K562 (cell line): ENCODE measurements around the gene TRAF1. TPM values are rescaled to one million over a fixed set of nuclear protein-coding genes. Genes with fewer than 3 reads are reported as not detected.

Experiments used
- ATAC-seq: fragments of 200-7000 bp; cut with Tn5 transposase; 3 replicates; pipeline ENCODE4 v1.9.1; 2020; ENCODE audit warnings: moderate library complexity
- BruUV-seq: library from RNA; stranded (reverse); fragments of 400-500 nt; replicated peaks from 2 replicates; lab custom pipeline; 2021; lab: Mats Ljungman, UMichigan
- CTCF ChIA-PET: fragments of 300-600 bp; formaldehyde crosslinking; extraction: SDS; loops from one replicate; lab custom pipeline; 2021; ENCODE audit warnings: low intra/inter-chr PET ratio; lab: Yijun Ruan, JAX
- POLR2A ChIA-PET: fragments of 300-600, 350-650 bp; sonication (Branson Sonifier 250); formaldehyde crosslinking; extraction: SDS; loops from one replicate; lab custom pipeline; 2021; ENCODE audit warnings: antibody characterized with exemption, inconsistent platforms; lab: Yijun Ruan, JAX
- DNase-seq, 4 experiments: peaks; one replicate each; pipeline versions ENCODE4 v3.0.0 to v3.0.0-alpha.2; 2011 to 2018; ENCODE audit warnings: low spot score in 3 of 4, mixed read lengths in 3 of 4; ENCODE audit errors: extremely low read depth in 1 of 4
- FAIRE-seq: peaks from 2 replicates; lab custom pipeline; 2011; peaks lifted over from hg19 to GRCh38; lab: Jason Lieb, UNC
- H2AFZ ChIP-seq: 2 replicates; pipeline ENCODE4 v1.6.0; 2011; ENCODE audit warnings: low read depth, low read length, control low read depth, inconsistent platforms
- H3K27ac ChIP-seq: fragments of 200-600 bp; 3 replicates; pipeline ENCODE4 v1.8.0; 2011; ENCODE audit warnings: low read depth, mild to moderate bottlenecking, control low read depth, inconsistent platforms, low read length, moderate library complexity, mixed read lengths; ENCODE audit errors: extremely low read depth
- H3K27me3 ChIP-seq, 2 experiments: fragments of 300-600 bp in 1 of 2; 2 replicates in 1 of 2; 3 replicates in 1 of 2; pipeline versions ENCODE4 v1.6.0 to v1.8.0; 2011; ENCODE audit warnings: inconsistent platforms in 2 of 2, low read length in 2 of 2, mild to moderate bottlenecking in 1 of 2, mixed read lengths in 1 of 2, moderate library complexity in 1 of 2; ENCODE audit not compliant: control insufficient read depth in 2 of 2, insufficient read depth in 2 of 2
- H3K36me3 ChIP-seq: fragments of 300-600 bp; 3 replicates; pipeline ENCODE4 v1.8.0; 2011; ENCODE audit warnings: mild to moderate bottlenecking, low read length, inconsistent platforms; ENCODE audit not compliant: control insufficient read depth, insufficient read depth
- H3K4me1 ChIP-seq, 2 experiments: fragments of 200-600 bp in 1 of 2; replicated peaks in 1 of 2; 2 replicates in 1 of 2; 3 replicates in 1 of 2; pipeline versions ENCODE4 v1.5.1 to v1.8.0; 2011; ENCODE audit warnings: inconsistent platforms in 2 of 2, low read length in 2 of 2, mild to moderate bottlenecking in 1 of 2, mixed read lengths in 1 of 2, moderate library complexity in 1 of 2; ENCODE audit not compliant: control insufficient read depth in 2 of 2, insufficient read depth in 2 of 2
- H3K4me2 ChIP-seq: 2 replicates; pipeline ENCODE4 v1.6.1; 2011; ENCODE audit warnings: low read length, control low read depth, inconsistent platforms, mixed read lengths; ENCODE audit not compliant: insufficient read depth
- H3K4me3 ChIP-seq: fragments of 200-600 bp; sonication (generic), shearing (Covaris generic); 2 replicates; pipeline ENCODE4 v1.5.1; 2016; ENCODE audit warnings: control low read depth, inconsistent platforms
- H3K79me2 ChIP-seq: fragments of 200-600 bp; 3 replicates; pipeline ENCODE4 v1.8.0; 2011; ENCODE audit warnings: low read length, inconsistent platforms; ENCODE audit not compliant: control insufficient read depth, insufficient read depth
- H3K9ac ChIP-seq, 2 experiments: 2 replicates each; pipeline versions ENCODE4 v1.6.0 to v1.6.1; 2011; ENCODE audit warnings: low read depth in 2 of 2, low read length in 2 of 2, control low read depth in 1 of 2, inconsistent platforms in 1 of 2, mild to moderate bottlenecking in 1 of 2, mixed read lengths in 1 of 2; ENCODE audit not compliant: insufficient read depth in 1 of 2
- H3K9me1 ChIP-seq: one replicate; pipeline ENCODE4 v1.6.0; 2011; ENCODE audit warnings: inconsistent platforms, mild to moderate bottlenecking, low read length, moderate library complexity; ENCODE audit not compliant: control insufficient read depth, insufficient read depth
- H3K9me3 ChIP-seq: replicated peaks from 2 replicates; pipeline ENCODE4 v1.5.1; 2011; ENCODE audit warnings: low read depth, low read length, inconsistent platforms; ENCODE audit not compliant: control insufficient read depth, insufficient read depth
- H4K20me1 ChIP-seq: replicated peaks from 2 replicates; pipeline ENCODE4 v1.6.1; 2011; ENCODE audit warnings: low read length, inconsistent platforms, mixed read lengths; ENCODE audit not compliant: control insufficient read depth, insufficient read depth
- ATF3 ChIP-seq, 2 experiments: fragments of 450-650 bp in 1 of 2; sonication (generic) in 1 of 2; formaldehyde crosslinking in 1 of 2; IDR thresholded peaks in 1 of 2; conservative IDR thresholded peaks in 1 of 2; 2 replicates each; pipeline versions ENCODE4 v1.6.1 to v1.8.1; 2016 to 2023; ENCODE audit warnings: mild to moderate bottlenecking in 2 of 2, moderate library complexity in 2 of 2, inconsistent platforms in 1 of 2, missing genetic modification reagents in 1 of 2
- KDM5B ChIP-seq: fragments of 200-600 bp; sonication (generic); IDR thresholded peaks from 2 replicates; pipeline ENCODE4 v1.6.1; 2012; ENCODE audit warnings: low read depth, mild to moderate bottlenecking, moderate library complexity, low read length, control low read depth, inconsistent platforms; ENCODE audit not compliant: insufficient replicate concordance
- RCOR1 ChIP-seq, 2 experiments: IDR thresholded peaks; 2 replicates each; pipeline ENCODE4 v1.6.1; 2012; ENCODE audit warnings: low read depth in 2 of 2, low read length in 2 of 2, borderline replicate concordance in 1 of 2, improper control_type of control experiment in 1 of 2
- WHSC1 ChIP-seq: IDR thresholded peaks from one replicate; pipeline ENCODE4 v1.6.1; 2012; ENCODE audit warnings: low read length, control low read depth, inconsistent platforms
- WGBS: fragments of 100-300 bp; shearing (Covaris generic); methylation state at CpG from one replicate; pipeline ENCODE4 v1.1.6; 2016; ENCODE audit warnings: low coverage, mixed read lengths; ENCODE audit not compliant: insufficient coverage; ENCODE audit errors: missing lambda C conversion rate; 5-methylcytosine and 5-hydroxymethylcytosine counted together
- in situ Hi-C: fragments of 300-500 bp; cut with MboI; formaldehyde crosslinking; loops from 4 replicates; pipeline ENCODE4 v1.15.0; 2018; ENCODE audit warnings: inconsistent platforms, mixed read lengths
- intact Hi-C: fragments of 100-400 bp; cut with micrococcal nuclease; formaldehyde crosslinking; loops from 2 replicates; pipeline ENCODE4 v1.14.2; 2022
- polyA plus RNA-seq, 8 experiments: library from polyadenylated mRNA; depleted of rRNA in 4 of 8; stranded (reverse) in 5 of 8; unstranded in 3 of 8; fragments of >200 nt; fragmentation: Nextera tagmentation in 2 of 8; fragmentation: Illumina TruSeq in 1 of 8; extraction: Ambion mirVana in 2 of 8; extraction: Trizol in 1 of 8; gene quantifications; 2 replicates each; pipeline versions ENCODE4 v1.2.1 to v1.2.3, GENCODE V29; 2011 to 2014; ENCODE audit warnings: inconsistent platforms in 1 of 8, missing spikeins in 1 of 8
- total RNA-seq, 7 experiments: library from RNA; depleted of rRNA in 6 of 7; stranded (reverse); fragments of >200 nt in 6 of 7; fragmentation: Illumina TruSeq in 2 of 7; extraction: Trizol in 2 of 7; gene quantifications; 2 replicates each; pipeline versions ENCODE4 v1.2.1 to v1.2.3, GENCODE V29; 2011 to 2021; ENCODE audit warnings: low replicate concordance in 1 of 7

Gene TRAF1
- total and polyA plus RNA-seq, 9 of the 15 experiments (the other 6 are each of a cell fraction or from before 2014, with no cell fraction given), result 0.01 to 1.1 (median 0.04) TPM; not detected in 2

DNA sequence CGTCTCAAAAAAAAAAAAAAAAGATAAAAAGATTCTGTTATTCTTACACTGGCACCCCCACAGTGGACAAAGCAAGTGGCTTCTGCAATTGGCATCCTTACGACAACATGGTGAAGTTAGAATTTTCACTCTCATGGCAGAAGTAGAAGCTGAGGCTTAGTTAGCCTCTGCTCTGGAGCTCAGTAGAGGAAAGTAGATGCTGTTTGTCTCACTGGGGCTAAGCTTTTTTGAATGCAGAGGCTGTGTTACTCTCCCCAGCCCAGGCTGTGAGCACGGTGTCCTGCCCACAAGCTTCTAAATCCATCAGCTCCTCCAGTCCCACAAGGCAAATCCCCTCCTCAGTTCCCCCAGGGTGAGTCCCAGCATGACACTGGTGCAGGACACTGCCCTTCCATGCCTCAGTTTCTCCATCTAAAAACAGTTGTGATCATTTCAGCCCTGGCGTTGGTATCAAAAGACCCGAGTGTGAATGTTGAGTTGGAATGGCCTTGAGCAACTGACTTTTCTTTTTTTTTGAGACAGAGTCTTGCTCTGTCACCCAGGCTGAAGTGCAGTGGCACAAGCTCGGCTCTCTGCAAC lies 27.0 kb downstream of the TRAF1 start:
- WGBS, result 76% methylated on average over 6 of the region's 6 CpGs
- H4K20me1 ChIP-seq, result no peaks in the 10 kb centered on the region
- no TSS peak for BruUV-seq
- in situ Hi-C loops (no loop called here), intact Hi-C loops (loop anchor here (5.0 kb wide), 1 partner anchor 72 kb away; no protein-coding TSS in a partner anchor)
- peaks cover 40 to 41% of the 10 kb centered on the region in 2 experiments for H3K4me1 ChIP-seq
- 0 out of 2 replicates have a peak overlapping the region, but pooled peaks have one; percentile 8 for H3K4me2 ChIP-seq
- H3K36me3 ChIP-seq, result no peaks in the 10 kb centered on the region
- H3K79me2 ChIP-seq, result no peaks in the 10 kb centered on the region
- DNase-seq (peak in 2 of 4 experiments; percentile 31 to 48), FAIRE-seq (no peak), ATAC-seq (no peak)
- H3K27ac ChIP-seq, result no peak overlapping the region; the same call in 1 of the 3 replicates
- POLR2A ChIA-PET, result interaction anchor here (7.8 to 22.9 kb wide), 2 partner anchors 12 to 25 kb away, joined by 91 to 464 read pairs; partner anchors contain the start of gene PHF19
- peak overlapping the region; percentile 79 for H2AFZ ChIP-seq
- H3K9ac ChIP-seq, result peak overlapping the region; percentile 4 to 18; a peak in 3 of 4 replicates
- CTCF ChIA-PET, result no interaction called here
- H3K9me3 ChIP-seq, result no peaks in the 10 kb centered on the region
- TF ChIP-seq WHSC1, result peak; percentile 76
- no peak for TF ChIP-seq KDM5B
- TF ChIP-seq ATF3 (IDR thresholded peaks at IDR 0.05), result no peak
- 0 out of 2 replicates have a peak, but pooled peaks have one; percentile 6 for TF ChIP-seq ATF3 (CRISPR knock-in tag; conservative IDR thresholded peaks at IDR 0.05)
- 0 out of 4 replicates have a peak, but pooled peaks of 1 of the 2 experiments have one; percentile 24 for TF ChIP-seq RCOR1 (IDR thresholded peaks at IDR 0.05; ENCODE audit: borderline replicate concordance in 1 of 2, low read depth in 2 of 2, low read length in 2 of 2)
- H3K9me1 ChIP-seq, result no peaks in the 10 kb centered on the region
- no peaks in the 10 kb centered on the region for H3K27me3 ChIP-seq
- H3K4me3 ChIP-seq, result no peak overlapping the region
